ENCODE results near the gene ZFAND2B.

ZFAND2B gene, protein sequence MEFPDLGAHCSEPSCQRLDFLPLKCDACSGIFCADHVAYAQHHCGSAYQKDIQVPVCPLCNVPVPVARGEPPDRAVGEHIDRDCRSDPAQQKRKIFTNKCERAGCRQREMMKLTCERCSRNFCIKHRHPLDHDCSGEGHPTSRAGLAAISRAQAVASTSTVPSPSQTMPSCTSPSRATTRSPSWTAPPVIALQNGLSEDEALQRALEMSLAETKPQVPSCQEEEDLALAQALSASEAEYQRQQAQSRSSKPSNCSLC

DNA sequence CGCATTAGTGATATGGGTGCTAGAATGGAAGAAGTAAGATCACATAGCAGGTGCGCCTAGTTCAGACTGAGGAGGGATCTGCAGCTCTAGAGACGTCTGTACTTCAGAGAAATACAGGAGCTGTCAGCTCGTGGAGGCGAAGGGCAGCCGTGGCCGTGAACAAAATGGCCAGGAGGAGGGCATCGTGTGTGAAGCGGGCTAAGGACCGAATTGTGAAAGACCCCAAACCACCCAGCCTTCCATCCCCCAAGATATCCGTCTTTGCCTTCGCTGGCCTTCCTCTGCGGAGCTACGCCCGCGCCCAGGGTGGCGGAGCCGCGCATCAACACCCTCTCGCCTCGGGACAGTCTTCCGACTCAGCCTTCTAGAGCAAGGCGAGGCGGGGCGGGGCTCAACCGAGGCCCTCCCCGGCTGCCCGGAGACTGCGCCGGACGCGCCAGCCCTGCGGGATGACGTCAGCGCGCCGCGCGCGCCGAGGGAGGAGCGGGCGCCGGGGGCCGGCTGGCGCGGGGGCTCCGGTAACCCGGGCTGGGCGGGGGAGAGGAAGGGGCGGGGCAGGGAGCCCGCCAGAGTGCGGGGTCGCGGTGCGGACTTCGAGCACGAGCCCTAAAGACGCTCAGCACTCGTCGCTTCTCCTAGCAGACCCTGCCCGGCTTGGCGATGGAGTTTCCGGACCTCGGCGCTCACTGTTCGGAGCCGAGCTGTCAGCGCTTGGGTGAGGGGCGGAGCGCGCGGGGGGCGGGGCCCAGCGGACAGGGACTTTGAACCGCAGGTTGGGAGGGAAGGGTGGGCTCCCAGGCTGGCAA, at the start of gene ZFAND2B:
Gene ZFAND2B (plus strand): TSS at position 455 of the 806 bp plus-strand sequence. CDS start 206 bp downstream, at position 661.
- DNase-seq, result peak; percentile 94

DNA sequence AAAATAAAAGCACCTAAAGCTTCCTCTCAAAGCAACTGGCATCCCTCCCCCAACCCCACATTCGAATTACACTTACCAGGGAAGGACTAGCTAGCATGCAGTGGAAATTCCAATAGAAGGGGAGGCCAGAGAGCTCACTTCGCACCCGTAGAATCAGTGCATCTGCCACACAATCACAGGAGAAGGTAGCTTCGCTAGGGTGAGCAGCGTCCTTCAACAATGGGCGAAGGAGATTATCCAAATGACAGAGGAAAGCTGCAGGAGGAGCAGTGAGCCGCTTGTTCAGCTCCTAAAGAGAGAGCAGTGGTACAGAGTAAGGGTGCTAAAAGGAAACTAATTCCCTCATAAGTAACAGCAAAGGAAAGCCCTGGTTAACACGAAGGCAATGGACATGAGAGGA, 49.2 kb upstream of the ZFAND2B start:
- DNase-seq, result no peak

DNA sequence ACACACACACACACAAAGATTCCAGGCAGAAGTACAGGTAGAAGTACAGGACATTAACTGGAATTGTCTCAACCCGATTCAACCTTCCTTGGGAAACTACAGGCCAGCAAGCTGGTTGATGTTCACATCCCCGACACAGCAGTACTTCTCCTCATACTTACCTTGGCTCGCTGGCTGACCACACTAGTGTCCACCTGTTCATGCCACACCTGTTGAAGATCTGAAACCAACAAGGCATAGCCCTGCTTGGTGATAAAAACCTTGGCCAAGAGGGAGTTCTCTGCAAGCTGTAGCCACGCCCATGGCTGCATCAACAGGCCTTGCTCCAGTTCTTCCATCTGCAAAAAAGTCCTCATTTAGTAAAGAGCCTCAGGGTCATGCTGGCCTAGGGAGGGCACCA, 48.6 kb upstream of the ZFAND2B start:
- DNase-seq, result no peak

DNA sequence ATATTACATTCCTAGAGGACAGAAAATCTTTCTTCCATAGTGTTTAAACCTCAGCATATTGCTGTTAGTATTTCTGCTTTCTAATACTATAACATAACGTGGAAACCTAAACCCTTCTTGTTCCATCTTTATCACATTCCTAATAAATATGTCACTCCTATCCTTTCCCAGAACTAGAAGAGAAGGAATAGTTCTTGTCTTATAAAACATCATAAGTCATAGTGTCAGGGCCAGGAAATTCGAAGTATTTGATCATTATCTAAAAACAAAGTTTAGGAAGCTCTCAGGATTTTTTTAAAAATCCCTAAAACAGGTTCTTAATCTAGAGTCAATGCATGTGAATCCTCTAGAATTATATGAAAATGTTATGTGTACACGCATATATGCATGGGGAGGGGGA, 48.0 kb upstream of the ZFAND2B start:
- DNase-seq, result no peak

DNA sequence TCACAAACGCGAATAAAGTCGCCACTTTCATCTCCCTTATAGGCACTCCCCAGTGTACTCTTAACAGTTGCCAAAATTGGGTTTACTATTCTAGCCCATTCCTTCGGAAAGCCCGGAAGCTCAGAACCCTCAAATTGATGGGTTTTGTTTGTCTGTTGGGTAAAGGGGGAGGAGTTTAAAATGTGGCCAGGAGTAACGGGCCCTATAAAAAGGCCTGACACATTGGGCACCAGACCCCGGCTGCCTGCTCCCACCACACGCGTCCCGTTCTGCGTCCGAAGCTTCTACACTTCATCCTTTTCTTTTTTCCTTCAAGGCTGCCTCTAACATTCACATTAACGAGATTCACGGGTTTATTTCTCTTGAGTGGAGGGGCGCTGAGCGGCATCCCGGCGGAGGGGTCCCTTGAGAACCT, 46.8 kb upstream of the ZFAND2B start:
- DNase-seq, result no peak

DNA sequence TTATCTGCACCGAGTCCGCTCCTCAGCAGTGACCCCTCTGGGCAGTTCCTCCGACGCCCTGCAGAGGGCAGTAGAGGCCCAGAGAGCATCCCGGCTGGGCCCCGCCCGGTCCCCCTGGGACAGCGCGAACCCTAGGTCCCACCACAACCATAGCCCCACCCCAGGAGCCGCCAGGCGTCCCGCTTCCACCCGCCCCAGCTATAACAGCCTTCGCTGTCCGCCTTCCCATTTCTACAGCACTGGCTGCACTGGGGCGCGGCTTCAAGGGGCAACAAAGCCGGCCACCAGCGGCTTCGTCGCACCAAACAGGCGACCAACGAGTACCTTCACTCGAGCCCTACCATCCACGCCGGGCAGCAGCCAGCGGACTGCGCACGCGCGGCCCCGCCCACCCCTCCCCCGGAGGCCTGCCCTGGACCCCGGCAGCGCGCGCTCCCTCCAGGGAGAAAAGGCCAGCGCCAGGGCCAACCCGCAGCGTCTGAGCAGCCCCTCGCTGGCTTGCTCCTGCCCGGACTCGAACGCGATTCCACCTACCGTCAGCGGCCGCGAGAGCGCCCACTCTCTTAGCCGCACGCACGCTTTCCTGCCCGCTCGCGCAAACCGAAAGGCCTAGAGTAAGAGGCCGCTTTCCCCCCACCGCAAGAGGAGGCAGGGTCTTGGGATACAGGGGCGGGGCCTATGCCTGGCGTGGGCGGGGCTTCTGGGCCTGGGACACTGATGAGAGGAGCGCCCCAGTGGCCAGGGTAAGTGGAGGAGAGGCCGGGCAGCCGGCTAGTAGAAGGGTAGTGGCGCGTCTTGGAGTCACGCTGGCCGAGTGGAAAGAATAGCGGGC, 46.2 kb upstream of the ZFAND2B start, which contains the start of gene NHEJ1:
Gene NHEJ1 (minus strand): TSS at position 630 of the 832 bp plus-strand sequence. CDS start 2,453 bp downstream, outside the sequence.
- DNase-seq, result peak; percentile 88

DNA sequence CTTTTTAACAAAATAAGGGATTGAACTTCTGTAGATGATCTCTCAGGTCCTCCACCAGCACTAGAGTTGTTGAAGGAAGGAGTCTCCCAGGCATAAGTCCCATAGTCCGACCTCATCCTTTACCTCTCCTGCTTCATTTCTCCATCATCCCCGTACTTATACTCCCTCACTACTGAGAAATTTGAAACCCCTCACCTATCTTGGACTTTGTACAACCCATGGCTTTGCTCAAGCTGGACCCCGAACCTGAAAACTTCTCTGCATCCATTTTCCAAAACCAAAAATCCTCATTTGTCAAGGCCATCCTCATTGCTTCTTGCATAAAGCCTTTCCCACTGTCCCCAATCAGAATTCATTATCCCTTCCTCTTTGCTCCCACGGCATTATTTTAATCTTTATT, 45.5 kb upstream of the ZFAND2B start:
- no peak for DNase-seq

DNA sequence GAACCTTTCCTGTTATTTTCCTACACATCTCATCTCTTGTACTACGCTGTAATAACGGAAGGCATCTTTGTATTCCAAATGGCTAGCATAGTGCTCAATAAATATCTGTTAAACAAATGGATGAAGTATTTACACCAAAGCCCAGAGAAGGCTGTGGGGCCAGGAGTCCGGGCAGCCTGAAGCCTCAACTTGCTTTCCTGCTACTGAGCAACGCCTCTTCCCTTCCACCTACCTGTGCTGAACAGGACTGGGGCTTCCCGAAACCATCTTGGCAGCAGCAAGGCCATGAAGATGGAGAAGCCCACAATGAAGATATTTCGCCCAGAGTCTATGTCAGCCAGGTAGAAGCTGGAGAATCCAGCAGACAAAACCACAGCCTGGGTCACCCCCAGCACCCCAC, 43.4 kb upstream of the ZFAND2B start:
- no peak for DNase-seq

DNA sequence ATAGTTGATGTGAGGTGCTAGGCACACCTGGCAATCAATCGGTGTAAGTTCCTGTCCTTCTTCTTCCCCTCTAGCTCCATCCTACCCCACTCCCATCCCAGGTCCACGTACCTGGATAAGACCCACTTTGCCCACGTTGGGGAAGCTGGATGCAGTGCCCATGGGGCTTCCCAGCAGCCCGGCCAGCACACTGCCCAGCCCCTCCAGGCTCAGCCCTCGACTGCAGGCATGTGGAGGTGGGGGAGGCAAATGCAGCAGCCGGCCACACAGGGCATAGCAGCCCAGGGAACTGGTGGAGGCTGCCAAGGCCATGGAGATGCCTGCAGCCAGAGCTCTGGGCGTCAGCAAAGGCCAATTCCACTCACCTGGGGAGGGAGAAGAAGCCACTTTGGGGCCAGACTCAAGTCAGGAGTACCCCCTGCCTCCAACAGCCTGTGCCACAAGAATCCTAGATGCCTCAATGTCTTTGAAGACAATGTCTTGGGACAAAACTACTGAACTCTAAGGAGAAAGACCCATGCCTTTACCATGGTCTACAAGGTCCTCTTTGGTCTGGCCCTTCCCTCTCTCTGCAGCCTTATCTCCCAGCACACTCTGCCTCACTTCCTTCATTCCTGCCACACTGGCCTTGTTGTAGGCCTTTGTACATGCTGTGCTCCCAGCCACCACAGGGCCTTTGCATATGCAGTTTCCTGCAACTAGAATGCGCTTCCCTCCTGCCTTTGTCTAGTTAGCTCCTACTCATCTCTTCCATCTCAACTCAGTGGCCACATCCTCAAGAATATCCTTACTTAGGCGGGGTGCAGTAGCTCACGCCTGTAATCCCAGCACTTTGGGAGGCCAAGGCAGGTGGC, 41.3 kb upstream of the ZFAND2B start:
- DNase-seq, result no peak

DNA sequence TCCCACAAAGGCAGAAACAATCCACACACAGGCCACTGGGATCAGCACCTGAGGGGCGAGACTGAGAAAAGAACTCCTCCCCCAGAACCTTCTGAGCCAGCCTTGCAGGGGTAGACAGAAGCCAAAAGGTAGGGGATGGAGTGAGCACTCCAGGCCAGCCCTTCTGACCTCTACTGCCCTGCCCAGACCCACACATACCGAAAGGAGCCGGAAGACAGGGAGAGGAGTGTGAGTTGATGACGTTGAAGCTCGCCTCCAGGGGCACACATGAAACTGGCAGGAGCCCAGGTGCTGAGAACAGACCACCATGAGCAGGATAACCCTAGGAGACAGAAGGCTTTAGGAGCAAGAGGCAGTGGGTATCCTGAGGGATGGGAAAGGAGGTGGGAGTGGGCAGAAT, 38.6 kb upstream of the ZFAND2B start:
- no peak for DNase-seq

DNA sequence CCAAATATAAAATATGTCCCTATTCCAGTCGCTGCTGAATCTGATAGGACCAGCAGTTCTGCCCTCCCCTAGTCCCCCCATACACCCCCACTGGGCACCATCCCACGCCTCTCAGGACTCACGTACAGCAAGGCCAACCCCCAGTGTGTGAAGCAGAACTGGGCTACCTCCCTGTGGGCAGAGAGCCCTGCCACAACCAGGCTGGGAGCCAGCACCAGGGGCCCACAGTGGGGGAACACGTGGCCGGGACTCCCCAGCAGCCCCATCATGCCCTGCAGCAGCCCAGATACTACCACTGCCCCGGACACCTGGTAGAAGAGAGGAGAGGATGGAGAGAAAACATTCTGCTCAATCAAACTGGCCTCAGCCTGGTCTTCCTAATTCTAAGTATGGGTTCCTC, 38.1 kb upstream of the ZFAND2B start:
- DNase-seq, result no peak

DNA sequence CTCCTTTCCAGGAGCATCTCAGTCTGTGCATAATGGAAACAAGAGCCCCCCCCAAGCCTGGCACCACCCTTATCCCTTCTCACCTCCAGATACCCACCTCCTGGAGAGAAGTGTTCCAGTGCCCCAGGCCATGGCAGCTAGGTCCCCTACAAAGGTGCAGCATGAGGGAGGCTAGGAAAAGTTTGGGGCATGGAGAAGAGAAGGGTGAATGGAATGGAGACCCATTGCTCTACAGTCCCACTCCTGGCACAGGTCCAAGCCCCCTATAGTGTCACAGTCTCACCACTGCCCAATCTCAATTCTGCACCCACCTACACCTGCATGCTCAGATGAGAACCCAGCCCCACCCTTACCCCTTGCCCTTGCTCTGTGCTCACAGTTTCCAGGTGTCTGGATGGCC, 37.6 kb upstream of the ZFAND2B start:
- DNase-seq, result no peak

DNA sequence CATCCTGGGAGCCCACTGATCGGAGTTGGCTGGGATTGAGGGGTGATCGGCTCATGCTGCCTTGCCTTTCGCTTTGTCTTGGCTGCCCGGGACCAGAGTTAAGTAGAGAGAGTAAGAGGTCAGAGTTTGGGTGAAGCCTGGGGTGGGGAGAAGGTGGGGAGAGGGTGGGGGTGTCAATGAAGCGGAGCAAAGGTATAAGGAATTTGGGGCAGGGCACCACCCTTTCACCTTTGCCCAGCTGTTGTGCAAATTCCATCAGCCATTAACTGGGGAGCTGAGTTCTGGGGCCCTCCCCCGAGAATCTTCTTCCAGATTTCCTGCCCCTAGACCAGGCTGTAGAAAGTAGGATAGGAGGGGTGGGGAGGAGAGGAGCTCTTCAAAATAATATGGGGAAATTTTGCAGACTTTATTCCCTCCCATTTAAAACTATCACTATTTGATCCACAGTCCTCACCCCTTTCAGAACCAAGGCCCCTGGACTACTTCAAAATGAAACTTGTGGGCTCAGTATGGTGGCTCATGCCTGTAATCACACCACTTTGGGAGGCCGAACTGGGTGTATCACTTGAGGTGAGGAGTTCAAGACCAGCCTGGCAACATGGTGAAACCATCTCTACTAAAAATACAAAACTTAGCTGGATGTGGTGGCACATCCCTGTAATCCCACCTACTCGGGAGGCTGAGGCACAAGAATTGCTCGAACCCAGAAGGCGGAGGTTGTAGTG, 36.5 kb upstream of the ZFAND2B start, which contains the start of gene SLC23A3:
Gene SLC23A3 (minus strand): TSS at position 100 of the 725 bp plus-strand sequence. CDS start 45 bp downstream, at position 55.
- no peak for DNase-seq

DNA sequence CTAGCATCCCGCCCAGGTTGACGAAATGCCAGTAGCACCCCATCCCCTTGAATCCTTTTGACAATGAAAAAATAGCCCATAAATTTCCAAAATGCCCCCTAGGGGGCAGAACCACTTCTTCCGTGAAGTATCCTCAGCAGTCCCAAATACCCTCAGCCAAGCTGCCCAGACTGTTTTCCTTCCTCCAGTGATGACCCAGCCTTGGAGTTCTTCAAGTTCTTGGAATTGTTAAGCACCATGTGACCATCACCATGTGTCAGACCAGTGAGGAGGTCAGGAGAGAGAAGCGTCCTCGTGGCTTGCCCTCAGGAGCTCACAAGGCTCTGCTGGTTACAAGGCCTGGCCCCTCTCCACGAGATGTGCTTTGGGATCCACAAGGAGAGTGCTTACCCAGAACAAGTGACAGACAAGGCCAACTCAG, 35.3 kb upstream of the ZFAND2B start:
- peak; percentile 8 for DNase-seq

DNA sequence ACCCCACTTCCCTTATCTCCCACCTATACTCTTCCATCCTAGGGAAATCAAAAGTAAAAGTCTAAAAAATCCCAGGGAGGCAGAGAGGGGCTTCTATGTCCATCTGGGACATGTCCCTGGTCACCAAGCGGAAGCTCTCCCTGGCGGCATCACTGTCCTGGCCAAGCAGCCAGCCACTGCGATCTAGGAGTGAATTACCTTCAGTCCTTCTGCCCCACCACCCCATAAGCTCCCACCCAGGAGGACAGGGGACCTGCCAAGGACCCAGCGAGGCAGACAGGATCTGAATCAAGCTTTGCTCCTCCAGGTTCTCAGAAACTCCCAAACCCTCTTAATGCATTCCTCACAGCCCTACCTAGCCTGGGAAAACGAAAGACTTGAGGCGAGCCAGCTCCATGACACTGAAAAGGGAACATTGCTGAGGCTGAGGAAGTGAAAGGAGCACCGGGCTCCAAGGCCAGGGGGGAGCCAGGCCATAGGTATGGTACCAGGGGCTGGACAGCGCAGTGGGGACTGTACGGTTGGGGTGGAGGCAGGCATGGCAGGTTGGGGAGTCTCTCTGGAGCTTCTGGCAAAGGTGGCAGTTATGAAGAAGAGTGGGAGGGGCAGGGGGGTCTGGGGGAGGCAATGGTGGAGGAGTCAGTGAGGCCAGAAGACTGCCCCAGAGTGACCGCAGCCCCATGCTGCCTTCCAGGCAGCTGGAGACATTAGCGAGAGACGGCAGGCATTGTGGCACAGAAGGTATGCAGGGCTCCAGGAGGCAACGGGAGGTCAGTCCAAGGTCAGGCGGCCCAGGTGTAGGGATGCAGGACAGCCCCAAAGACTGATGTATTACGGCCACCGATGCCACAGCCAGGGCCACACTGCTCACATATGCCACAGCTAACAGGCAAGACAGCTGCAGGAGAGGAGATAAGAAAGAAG, 34.1 kb upstream of the ZFAND2B start:
- no peak for DNase-seq

DNA sequence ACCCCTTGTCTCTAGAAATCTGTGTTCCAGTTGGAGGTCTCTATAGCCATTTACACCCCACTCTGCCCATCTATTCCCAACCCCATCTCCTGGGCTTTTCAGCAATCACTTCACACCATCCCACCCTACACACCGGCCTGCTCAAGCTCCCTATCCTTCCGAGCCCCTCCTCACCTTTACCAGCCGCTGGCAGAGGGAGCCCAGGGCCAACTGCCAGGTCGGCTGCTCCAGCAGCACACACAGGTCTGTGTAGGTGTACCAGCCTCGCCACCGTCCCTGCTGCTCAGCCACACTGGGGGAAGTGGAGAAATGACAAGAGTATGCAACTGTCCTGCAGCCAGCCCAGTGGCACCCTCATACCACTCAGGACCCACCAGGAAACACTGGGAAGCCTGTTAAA, 33.4 kb upstream of the ZFAND2B start:
- no peak for DNase-seq

DNA sequence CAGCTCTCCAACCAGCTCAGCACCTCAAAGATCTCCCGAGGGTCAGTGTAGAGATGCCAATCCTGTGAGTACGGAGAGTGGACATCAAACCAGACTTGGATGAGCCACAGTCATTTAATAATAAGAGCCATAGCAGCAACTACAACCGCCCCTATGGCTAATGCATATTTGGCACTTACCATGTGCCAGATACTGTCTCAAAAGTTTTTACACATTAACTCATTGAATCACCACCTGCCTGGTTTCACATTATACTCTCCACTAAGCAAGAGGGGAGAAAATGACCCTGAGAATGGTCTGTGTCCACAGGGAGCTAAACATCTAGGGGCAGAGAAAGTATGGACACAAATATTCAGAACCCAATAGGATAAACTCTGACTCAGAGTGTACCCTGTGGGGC, 32.4 kb upstream of the ZFAND2B start:
- DNase-seq, result no peak

DNA sequence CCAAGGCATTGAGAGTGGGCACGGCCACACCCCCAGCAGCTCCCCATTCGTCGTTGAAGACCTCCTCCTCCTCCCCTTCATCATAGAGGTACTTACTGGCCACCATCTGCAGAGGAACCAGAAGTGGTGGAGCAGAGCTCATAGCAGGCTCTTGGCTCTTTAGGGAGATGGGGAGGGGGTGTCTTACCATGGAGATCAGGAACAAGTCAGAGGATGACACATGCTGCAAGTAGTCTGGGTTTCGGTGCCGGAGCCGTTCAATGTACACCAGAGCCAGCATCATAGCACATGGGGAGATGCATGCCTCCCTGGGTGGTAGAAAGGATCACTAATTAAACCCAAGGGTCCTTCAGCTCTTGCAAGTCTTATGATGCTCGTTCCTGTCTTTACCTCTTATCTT, 31.8 kb upstream of the ZFAND2B start:
- DNase-seq, result no peak

DNA sequence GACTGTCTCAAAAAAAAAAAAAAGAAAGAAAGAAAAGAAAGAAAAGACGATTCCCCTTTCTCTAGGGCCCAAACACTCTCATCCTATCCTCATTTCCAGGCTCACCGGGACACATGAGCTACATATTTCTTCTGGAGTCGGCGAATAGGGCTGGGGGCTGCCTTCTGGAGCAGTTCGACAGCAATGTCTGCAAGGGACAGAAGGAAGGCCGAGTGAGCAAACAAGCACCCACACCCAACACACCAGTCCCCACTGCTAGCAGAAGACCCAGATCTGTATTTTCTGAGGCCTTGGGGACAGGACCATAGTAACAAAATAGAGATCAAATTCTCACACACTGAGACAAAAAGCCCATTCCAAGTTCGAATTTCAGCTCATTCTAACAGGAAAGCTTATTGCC, 31.1 kb upstream of the ZFAND2B start:
- DNase-seq, result no peak

All from activated CD4-positive, alpha-beta T cell treated with anti-CD3 and anti-CD28 coated beads, Interleukin-2, amount 50 U/mL, for 1 hour (primary cell).